HG02870 (cell line): Measurements from ENCODE around the gene PYURF.

ENCODE experiments used
- ATAC-seq: cut with Tn5 transposase; IDR thresholded peaks from one replicate; pipeline ENCODE4 v1.9.1; 2021; ENCODE audit warnings: mild to moderate bottlenecking, moderate library complexity; ENCODE audit not compliant: unreplicated experiment

Gene PYURF

DNA sequence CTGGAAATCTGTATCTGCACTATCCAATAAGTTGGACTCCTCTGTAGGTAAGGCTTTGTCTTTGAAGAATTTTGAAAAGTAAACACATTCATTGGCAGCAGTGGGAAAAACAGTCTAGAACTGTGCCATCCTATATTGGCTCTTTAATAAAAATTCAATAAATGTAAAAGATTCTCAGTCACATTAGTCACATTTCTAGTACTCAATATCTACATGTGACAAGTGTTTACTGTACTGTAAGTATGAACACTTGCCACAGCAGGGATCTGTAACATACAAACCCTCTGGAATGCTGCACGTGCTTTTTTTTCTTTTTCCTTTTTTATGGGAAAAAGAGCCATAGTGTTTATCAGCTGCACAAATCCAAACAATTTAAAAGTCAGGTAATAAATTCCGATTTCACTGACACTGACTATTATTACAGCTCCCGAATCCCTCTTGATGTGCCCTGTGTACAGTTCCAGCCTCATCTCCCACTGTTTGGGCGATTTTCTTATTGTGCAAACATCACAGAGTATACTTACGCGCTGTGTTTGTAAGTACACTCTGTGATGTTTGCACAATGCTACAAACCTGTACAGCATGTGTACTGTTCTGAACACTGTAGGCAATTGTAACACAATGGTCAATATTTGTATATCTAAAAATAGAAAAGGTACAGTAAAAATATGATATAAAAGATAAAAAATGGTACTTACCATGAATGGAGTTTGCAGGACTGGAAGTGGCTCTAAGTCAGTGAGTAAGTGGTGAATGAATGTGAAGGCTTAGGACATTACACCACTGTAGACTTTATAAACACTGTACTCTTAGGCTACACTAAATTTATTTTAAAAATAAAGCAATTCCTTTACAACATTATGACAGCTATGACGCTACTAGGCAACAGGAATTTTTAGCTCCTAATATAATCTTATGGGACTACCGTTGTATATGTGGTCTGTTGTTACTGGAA, 8.7 kb downstream of the PYURF start:
- ATAC-seq: no peak

DNA sequence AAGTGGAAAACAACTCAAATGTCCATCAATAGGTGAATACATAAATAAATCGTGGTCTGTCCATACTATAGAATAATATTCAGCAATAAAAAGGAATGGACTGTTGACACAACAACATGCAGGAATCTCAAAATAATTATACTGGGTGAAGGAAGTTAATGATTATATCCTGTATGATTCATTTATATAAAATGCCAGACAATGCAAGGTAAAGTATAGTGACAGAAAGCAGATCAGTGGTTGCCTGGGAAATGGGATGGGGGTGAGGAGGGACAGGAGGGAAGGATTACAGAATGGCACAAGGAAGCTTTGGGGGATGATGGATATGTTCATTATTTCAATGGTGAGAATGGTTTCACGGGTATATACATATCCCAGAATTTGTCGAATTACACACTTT, 12.3 kb downstream of the PYURF start:
- ATAC-seq: no peak

DNA sequence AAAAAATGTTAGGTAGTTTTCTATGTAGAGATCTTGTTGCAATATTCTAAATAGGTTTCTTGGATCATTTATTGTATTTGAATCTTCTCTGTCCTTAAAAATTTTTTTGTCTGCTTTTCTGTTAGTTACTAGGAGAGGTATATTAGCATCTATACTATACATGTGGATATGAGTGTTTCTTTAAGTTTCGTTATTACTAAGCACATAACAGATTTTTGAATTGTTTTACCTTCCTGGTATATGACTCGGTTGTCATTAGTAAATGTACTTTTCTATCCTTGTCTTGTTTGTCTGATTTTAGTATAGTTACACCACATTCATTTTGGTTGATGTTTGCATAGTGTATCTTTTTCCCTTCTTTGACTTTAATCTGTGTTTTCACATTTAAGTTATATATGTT, 20.2 kb downstream of the PYURF start:
- ATAC-seq: no peak

DNA sequence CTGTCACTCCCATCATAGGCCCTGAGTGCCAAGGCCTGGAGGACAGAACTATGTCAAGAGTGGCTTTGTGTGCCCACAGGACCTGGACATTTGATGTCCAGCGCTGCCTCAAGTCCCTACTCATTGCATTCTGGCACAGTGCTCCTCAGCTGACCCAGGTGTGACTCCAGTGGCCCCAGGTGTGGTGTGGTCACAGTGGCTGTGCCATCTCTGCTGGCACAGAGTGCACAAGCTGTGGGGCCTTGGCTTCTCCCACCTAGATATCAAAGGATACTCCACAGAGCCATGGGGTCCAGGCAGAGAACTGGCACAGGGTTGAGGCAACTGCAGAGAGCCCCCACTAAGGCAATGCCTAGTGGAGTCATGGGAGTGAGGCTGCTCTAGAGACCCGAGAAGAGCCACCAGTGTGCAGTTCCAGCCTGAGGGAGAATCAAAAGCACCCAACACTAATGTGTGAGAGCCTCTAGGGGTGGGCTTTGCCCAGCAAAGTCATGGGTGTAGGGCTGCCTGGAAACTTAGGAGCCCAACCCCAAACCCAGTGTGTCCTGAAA, 25.6 kb downstream of the PYURF start:
- ATAC-seq: no peak

DNA sequence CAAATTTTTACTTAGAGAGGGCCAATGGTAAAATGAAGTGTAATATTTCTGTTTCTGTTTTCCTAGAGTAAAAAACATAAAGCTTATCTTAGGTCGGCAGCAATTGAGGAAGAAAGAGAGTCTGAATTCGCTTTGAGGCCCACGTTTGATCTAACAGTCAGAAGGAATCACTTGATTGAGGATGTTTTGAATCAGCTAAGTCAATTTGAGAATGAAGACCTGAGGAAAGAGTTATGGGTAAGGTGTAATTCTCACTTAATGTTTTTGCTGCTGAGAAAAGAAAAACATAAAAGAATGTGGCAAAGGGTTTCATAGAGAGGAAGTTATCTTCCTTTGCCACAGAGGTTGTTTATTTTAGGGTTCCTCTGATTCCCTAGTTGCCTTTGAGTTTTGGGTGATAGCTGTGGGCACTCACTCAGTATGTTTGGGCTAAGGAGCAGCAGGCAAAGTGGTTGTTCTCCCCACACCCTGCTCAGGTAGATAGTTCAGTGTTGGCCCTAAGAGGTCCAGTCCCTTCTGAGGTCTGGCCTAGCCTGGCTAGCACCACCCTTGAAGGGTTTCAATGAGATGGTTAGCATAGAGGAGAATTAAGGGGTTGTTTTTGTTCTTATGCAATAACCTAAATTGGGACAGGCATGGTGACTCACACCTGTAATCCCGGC, 34.3 kb downstream of the PYURF start:
- ATAC-seq: no peak

DNA sequence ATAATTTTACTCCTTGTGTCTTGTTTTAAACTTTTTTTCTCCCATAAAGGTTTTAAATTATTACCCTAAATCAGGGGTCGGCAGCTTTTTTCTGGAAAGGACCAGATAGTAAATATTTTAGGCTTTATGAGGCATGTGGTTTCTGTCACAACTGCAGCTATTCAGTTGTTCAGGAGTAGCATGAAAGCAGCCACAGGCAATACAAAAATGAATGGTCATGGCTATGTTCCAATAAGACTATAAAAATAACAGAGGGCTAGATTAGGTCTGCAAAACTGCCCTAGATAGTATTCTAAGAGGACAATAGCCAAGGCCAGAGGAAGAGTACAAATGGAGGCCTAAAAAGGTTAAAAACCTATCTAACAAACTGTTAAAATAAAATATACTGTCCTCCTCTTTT, 42.0 kb downstream of the PYURF start:
- no peak for ATAC-seq

DNA sequence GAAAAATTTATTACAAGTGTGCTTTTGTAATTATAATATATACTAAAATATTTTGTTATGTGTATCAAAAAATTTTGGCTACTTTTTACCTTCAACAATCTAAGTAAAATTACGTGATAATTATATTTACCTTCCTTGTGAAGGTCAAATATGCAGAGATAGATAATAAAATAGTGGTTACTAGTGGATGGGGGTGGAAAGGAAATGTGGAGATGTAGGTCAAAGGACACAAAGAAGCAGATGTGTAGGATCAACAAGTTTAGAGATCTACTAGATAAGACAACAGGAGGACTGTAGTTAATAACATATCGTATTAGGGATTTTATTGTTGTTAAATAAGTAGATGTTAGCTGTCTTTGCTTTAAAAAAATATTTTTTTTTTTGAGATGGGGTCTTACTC, 45.3 kb downstream of the PYURF start:
- no peak for ATAC-seq

DNA sequence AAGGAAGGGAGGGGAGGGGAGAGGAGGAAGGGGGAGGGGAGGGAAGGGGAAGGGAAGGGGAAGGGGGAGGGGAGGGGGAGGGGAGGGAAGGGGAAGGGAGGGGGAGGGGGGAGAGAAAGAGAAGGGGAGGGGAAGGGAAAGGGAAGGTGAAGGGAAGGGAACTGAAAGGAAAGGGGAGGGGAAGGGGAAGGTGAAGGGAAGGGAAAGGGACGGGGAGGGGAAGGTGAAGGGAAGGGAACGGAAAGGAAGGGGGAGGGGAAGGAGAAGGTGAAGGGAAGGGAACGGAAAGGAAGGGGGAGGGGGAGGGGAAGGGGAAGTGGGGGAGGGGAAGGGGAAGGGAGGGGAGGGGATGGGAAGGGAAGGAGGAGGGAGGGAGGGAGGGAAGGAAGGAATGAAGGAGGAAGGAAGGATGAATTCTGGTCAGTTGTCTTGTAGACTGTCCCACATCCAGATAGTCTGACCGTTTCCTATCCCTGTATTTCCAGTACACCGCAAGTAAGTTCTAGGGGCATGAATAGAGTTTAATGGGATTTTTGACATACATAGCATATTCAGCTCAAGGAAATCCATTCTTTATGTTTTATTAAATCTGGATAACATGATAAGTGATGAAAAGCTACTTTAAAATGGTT, 46.2 kb downstream of the PYURF start:
- no peak for ATAC-seq
